Endothelial cell of hepatic sinusoid (primary cell): ENCODE data around the gene ZNF444.
"Not testable (repeated sequence)": the region's sequence is repeated elsewhere in the genome, so short reads cannot be mapped to it uniquely, and the experiment has no call there.

ENCODE experiments used
- in situ Hi-C: cut with HindIII; loops from 2 replicates; pipeline ENCODE4 v1.10.0; 2017; ENCODE audit warnings: low sequenced_read_pairs

ZNF444 gene

GRCh38 chr19:56170261-56170660 lies 29.2 kb downstream of the ZNF444 start:
- in situ Hi-C loops, result loop anchor here (5.0 kb wide), 1 partner anchor 103 kb away; no protein-coding TSS in a partner anchor

- in situ Hi-C loops, result loop anchor here (5.0 kb wide), 1 partner anchor 107 kb away; no protein-coding TSS in a partner anchor
Measured at GRCh38 chr19:56174086-56174485, 33.0 kb downstream of the ZNF444 start.

GRCh38 chr19:56174550-56174949 lies 33.5 kb downstream of the ZNF444 start:
- in situ Hi-C loops, result loop anchor here (5.0 kb wide), 1 partner anchor 107 kb away; no protein-coding TSS in a partner anchor

- in situ Hi-C loops, result not testable (repeated sequence)
Measured at GRCh38 chr19:56175861-56176307, 34.8 kb downstream of the ZNF444 start, which contains the start of gene GALP. TSS of gene GALP (plus strand) at chr19:56176008. CDS start at chr19:56177109, 1,101 bp downstream.

- in situ Hi-C loops, result not testable (repeated sequence)
Measured at GRCh38 chr19:56176310-56176709, 35.2 kb downstream of the ZNF444 start.

- in situ Hi-C loops, result no loop called here
Measured at GRCh38 chr19:56176881-56177280, 35.8 kb downstream of the ZNF444 start.

- in situ Hi-C loops, result no loop called here
Measured at GRCh38 chr19:56177564-56178243, 36.6 kb downstream of the ZNF444 start.

GRCh38 chr19:56189785-56190184 lies 48.7 kb downstream of the ZNF444 start:
- in situ Hi-C loops, result no loop called here

GRCh38 chr19:56191115-56191514 lies 50.0 kb downstream of the ZNF444 start:
- in situ Hi-C loops, result no loop called here

GRCh38 chr19:56191711-56192110 lies 50.6 kb downstream of the ZNF444 start:
- in situ Hi-C loops, result no loop called here

- in situ Hi-C loops, result no loop called here
Measured at GRCh38 chr19:56193981-56194640, 53.0 kb downstream of the ZNF444 start.

GRCh38 chr19:56197646-56198045 lies 56.6 kb downstream of the ZNF444 start, which contains the start of gene ZSCAN5B:
TSS of gene ZSCAN5B (minus strand) at chr19:56197783. CDS start at chr19:56193052, 4,731 bp downstream.
- in situ Hi-C loops, result not testable (repeated sequence)

GRCh38 chr19:56199687-56200086 lies 58.6 kb downstream of the ZNF444 start:
- in situ Hi-C loops, result loop anchor here (10.0 kb wide), 1 partner anchor 135 kb away; no protein-coding TSS in a partner anchor

- in situ Hi-C loops, result loop anchor here (10.0 kb wide), 1 partner anchor 137 kb away; no protein-coding TSS in a partner anchor
Measured at GRCh38 chr19:56201973-56202372, 60.9 kb downstream of the ZNF444 start, which contains the start of gene ZSCAN5C. TSS of gene ZSCAN5C (plus strand) at chr19:56202273. CDS start at chr19:56205914, 3,641 bp downstream.

- in situ Hi-C loops, result loop anchor here (10.0 kb wide), 1 partner anchor 143 kb away; no protein-coding TSS in a partner anchor
Measured at GRCh38 chr19:56207581-56207980, 66.5 kb downstream of the ZNF444 start.

- in situ Hi-C loops, result loop anchor here (10.0 kb wide), 1 partner anchor 144 kb away; no protein-coding TSS in a partner anchor
Measured at GRCh38 chr19:56209091-56209490, 68.0 kb downstream of the ZNF444 start.

- in situ Hi-C loops, result not testable (repeated sequence)
Measured at GRCh38 chr19:56210036-56210435, 68.9 kb downstream of the ZNF444 start.
